ENCODE measurements around the gene RNF123. TPM values are rescaled to one million over a fixed set of nuclear protein-coding genes. Genes with fewer than 3 reads are reported as not detected.

The RNF123 gene
- total RNA-seq, 2 donors from 2014 or later, result 35.1 to 35.2 TPM

- DNase-seq (no peak), ATAC-seq (replicated peaks in 1 of 2) (no peak)
- Mint-ChIP-seq H3K9me3 (no peaks in the 10 kb centered on the region), H3K4me3 (no peak overlapping the region), H3K4me1 (ENCODE audit: low read depth) (peaks cover 30% of the 10 kb centered on the region), H3K27ac (no peak overlapping the region), H3K27me3 (ENCODE audit: low read depth) (no peaks in the 10 kb centered on the region), H3K36me3 (ENCODE audit: insufficient read depth in 2 of 2) (peaks cover 0 to 4% of the 10 kb centered on the region in 2 donors)
Measured at GRCh38 chr3:49716691-49717210, 27.4 kb downstream of the RNF123 start.

- Mint-ChIP-seq H3K9me3 (no peaks in the 10 kb centered on the region), H3K4me1 (ENCODE audit: low read depth) (peaks cover 35% of the 10 kb centered on the region), H3K36me3 (ENCODE audit: insufficient read depth in 2 of 2) (peaks cover 0 to 4% of the 10 kb centered on the region in 2 donors), H3K27ac (no peak overlapping the region), H3K27me3 (ENCODE audit: low read depth) (no peaks in the 10 kb centered on the region), H3K4me3 (peak overlapping the region in 1 of 2 donors; percentile 29)
- no peak for ATAC-seq (replicated peaks in 1 of 2)
- no peak for DNase-seq
Measured at GRCh38 chr3:49717211-49717958, 28.0 kb downstream of the RNF123 start.

GRCh38 chr3:49717959-49718857 is 28.9 kb downstream of the RNF123 start:
- H3K9me3 Mint-ChIP-seq, result no peaks in the 10 kb centered on the region
- H3K36me3 Mint-ChIP-seq (ENCODE audit: insufficient read depth in 2 of 2), result peaks cover 0 to 4% of the 10 kb centered on the region in 2 donors
- ATAC-seq (replicated peaks in 1 of 2) (no peak), DNase-seq (no peak)
- H3K27me3 Mint-ChIP-seq (ENCODE audit: low read depth), result no peaks in the 10 kb centered on the region
- H3K4me3 Mint-ChIP-seq, result peak overlapping the region; percentile 80 to 93
- peak overlapping the region; percentile 47 for H3K27ac Mint-ChIP-seq
- H3K4me1 Mint-ChIP-seq (ENCODE audit: low read depth), result peaks cover 38% of the 10 kb centered on the region

- H3K4me3 Mint-ChIP-seq, result peak overlapping the region; percentile 80 to 93
- H3K36me3 Mint-ChIP-seq (ENCODE audit: insufficient read depth in 2 of 2), result peaks cover 0 to 4% of the 10 kb centered on the region in 2 donors
- H3K27ac Mint-ChIP-seq, result peak overlapping the region; percentile 47
- DNase-seq, result no peak
- H3K4me1 Mint-ChIP-seq (ENCODE audit: low read depth), result peaks cover 38% of the 10 kb centered on the region
- no peaks in the 10 kb centered on the region for H3K9me3 Mint-ChIP-seq
- no peak for ATAC-seq (replicated peaks in 1 of 2)
- no peaks in the 10 kb centered on the region for H3K27me3 Mint-ChIP-seq (ENCODE audit: low read depth)
Measured at GRCh38 chr3:49718858-49719213, 29.5 kb downstream of the RNF123 start.

GRCh38 chr3:49719214-49719884 is 30.0 kb downstream of the RNF123 start, which contains the start of gene AMIGO3:
TSS of gene AMIGO3 (minus strand) at chr3:49719684. CDS start at chr3:49719465, 219 bp downstream.
- peak; percentile 93 to 95 for DNase-seq
- Mint-ChIP-seq H3K4me3 (peak within 1 kb of the TSS; percentile 80 to 93), H3K9me3 (no peaks in the 10 kb centered on the region), H3K27me3 (ENCODE audit: low read depth) (no peaks in the 10 kb centered on the region), H3K36me3 (ENCODE audit: insufficient read depth in 2 of 2) (peaks cover 0 to 4% of the 10 kb centered on the region in 2 donors), H3K27ac (peak within 1 kb of the TSS; percentile 47), H3K4me1 (ENCODE audit: low read depth) (peaks cover 41% of the 10 kb centered on the region)
- ATAC-seq (replicated peaks in 1 of 2), result peak; percentile 67 to 71

- ATAC-seq (replicated peaks in 1 of 2), result no peak
- Mint-ChIP-seq H3K4me1 (ENCODE audit: low read depth) (peaks cover 48% of the 10 kb centered on the region), H3K4me3 (peak overlapping the region in 1 of 2 donors; percentile 38), H3K27me3 (ENCODE audit: low read depth) (no peaks in the 10 kb centered on the region), H3K9me3 (no peaks in the 10 kb centered on the region), H3K27ac (no peak overlapping the region), H3K36me3 (ENCODE audit: insufficient read depth in 2 of 2) (peaks cover 0 to 4% of the 10 kb centered on the region in 2 donors)
- DNase-seq, result no peak
Measured at GRCh38 chr3:49720855-49721595, 31.7 kb downstream of the RNF123 start.

- Mint-ChIP-seq H3K9me3 (no peaks in the 10 kb centered on the region), H3K36me3 (ENCODE audit: insufficient read depth in 2 of 2) (peaks cover 0 to 4% of the 10 kb centered on the region in 2 donors), H3K4me3 (no peak overlapping the region), H3K4me1 (ENCODE audit: low read depth) (peaks cover 48% of the 10 kb centered on the region), H3K27me3 (ENCODE audit: low read depth) (no peaks in the 10 kb centered on the region), H3K27ac (no peak overlapping the region)
- DNase-seq (no peak), ATAC-seq (replicated peaks in 1 of 2) (no peak)
Measured at GRCh38 chr3:49721596-49721895, 32.2 kb downstream of the RNF123 start.

- DNase-seq, result no peak
- ATAC-seq (replicated peaks in 1 of 2), result no peak
- peak overlapping the region; percentile 51 for H3K27ac Mint-ChIP-seq
- peaks cover 0 to 4% of the 10 kb centered on the region in 2 donors for H3K36me3 Mint-ChIP-seq (ENCODE audit: insufficient read depth in 2 of 2)
- no peaks in the 10 kb centered on the region for H3K27me3 Mint-ChIP-seq (ENCODE audit: low read depth)
- peaks cover 48% of the 10 kb centered on the region for H3K4me1 Mint-ChIP-seq (ENCODE audit: low read depth)
- H3K9me3 Mint-ChIP-seq, result no peaks in the 10 kb centered on the region
- H3K4me3 Mint-ChIP-seq, result peak overlapping the region; percentile 92 to 96
Measured at GRCh38 chr3:49721896-49722781, 32.8 kb downstream of the RNF123 start.

- DNase-seq (no peak), ATAC-seq (replicated peaks in 1 of 2) (no peak)
- Mint-ChIP-seq H3K27ac (peak overlapping the region; percentile 91), H3K27me3 (ENCODE audit: low read depth) (no peaks in the 10 kb centered on the region), H3K4me3 (peak overlapping the region; percentile 92 to 96), H3K36me3 (ENCODE audit: insufficient read depth in 2 of 2) (peaks cover 0 to 4% of the 10 kb centered on the region in 2 donors), H3K4me1 (ENCODE audit: low read depth) (peaks cover 48% of the 10 kb centered on the region), H3K9me3 (no peaks in the 10 kb centered on the region)
Measured at GRCh38 chr3:49722896-49723295, 33.5 kb downstream of the RNF123 start.

- Mint-ChIP-seq H3K9me3 (no peaks in the 10 kb centered on the region), H3K36me3 (ENCODE audit: insufficient read depth in 2 of 2) (peaks cover 0 to 4% of the 10 kb centered on the region in 2 donors), H3K4me3 (peak overlapping the region; percentile 92 to 96), H3K4me1 (ENCODE audit: low read depth) (peaks cover 48% of the 10 kb centered on the region), H3K27me3 (ENCODE audit: low read depth) (no peaks in the 10 kb centered on the region), H3K27ac (peak overlapping the region; percentile 91)
- DNase-seq (peak; percentile 69 to 74), ATAC-seq (replicated peaks in 1 of 2) (peak; percentile 28 to 31)
Measured at GRCh38 chr3:49723296-49723627, 33.9 kb downstream of the RNF123 start.

GRCh38 chr3:49723628-49724551 is 34.5 kb downstream of the RNF123 start, which contains the start of gene GMPPB:
TSS of gene GMPPB (minus strand) at chr3:49723951. CDS start at chr3:49723726, 225 bp downstream.
- Mint-ChIP-seq H3K4me3 (peak within 1 kb of the TSS; percentile 92 to 96), H3K9me3 (no peaks in the 10 kb centered on the region), H3K27ac (peak within 1 kb of the TSS; percentile 92), H3K36me3 (ENCODE audit: insufficient read depth in 2 of 2) (peaks cover 0 to 4% of the 10 kb centered on the region in 2 donors), H3K27me3 (ENCODE audit: low read depth) (no peaks in the 10 kb centered on the region), H3K4me1 (ENCODE audit: low read depth) (peaks cover 41% of the 10 kb centered on the region)
- peak; percentile 86 for ATAC-seq (replicated peaks in 1 of 2)
- DNase-seq, result peak; percentile 96 to 97
